PC-9 (cell line): ENCODE results near the gene PTK6. TPM values are rescaled to one million over a fixed set of nuclear protein-coding genes. Genes with fewer than 3 reads are reported as not detected.
A peak's percentile ranks its signal among the peaks of the same experiment; 100 is the strongest.

ENCODE experiments used
- BruUV-seq: library from RNA; stranded (reverse); fragments of 400-500 nt; replicated peaks from 2 replicates; lab custom pipeline; 2021; lab: Mats Ljungman, UMichigan
- CTCF ChIA-PET: fragments of 300-600 bp; sonication (Branson Sonifier 250); formaldehyde crosslinking; loops from one replicate; lab custom pipeline; 2022; ENCODE audit warnings: antibody characterized with exemption; lab: Charles Lee
- POLR2A ChIA-PET: fragments of 300-600 bp; sonication (Branson Sonifier 250); formaldehyde crosslinking; loops from one replicate; lab custom pipeline; 2022; ENCODE audit warnings: antibody characterized with exemption; ENCODE audit not compliant: unreplicated experiment; lab: Charles Lee
- DNase-seq, 2 experiments: peaks; one replicate each; pipeline versions ENCODE4 v3.0.0 to v3.0.0-alpha.2; 2015 to 2022; ENCODE audit warnings: mixed read lengths in 1 of 2
- H2AFZ ChIP-seq: fragments of 200-600 bp; sonication (generic); 2 replicates; pipeline ENCODE4 v1.8.1; 2017; ENCODE audit warnings: antibody characterized with exemption
- H3F3A ChIP-seq: fragments of 200-600 bp; sonication (generic); 2 replicates; pipeline ENCODE4 v1.8.1; 2017; ENCODE audit warnings: antibody characterized with exemption, mild to moderate bottlenecking, low read depth; ENCODE audit not compliant: insufficient read depth
- H3K27ac ChIP-seq: fragments of 200-600 bp; sonication (generic); 2 replicates; pipeline ENCODE4 v1.6.1; 2016; ENCODE audit warnings: mixed run types
- H3K27me3 ChIP-seq: fragments of 200-600 bp; sonication (generic); 2 replicates; pipeline ENCODE4 v1.6.1; 2016; ENCODE audit warnings: low read depth, mixed run types; ENCODE audit not compliant: insufficient read depth
- H3K36me3 ChIP-seq: fragments of 200-600 bp; sonication (generic); 2 replicates; pipeline ENCODE4 v1.6.1; 2016; ENCODE audit warnings: low read depth, mixed run types
- H3K4me1 ChIP-seq: fragments of 200-600 bp; sonication (generic); replicated peaks from 2 replicates; pipeline ENCODE4 v1.6.1; 2016; ENCODE audit warnings: mixed run types; ENCODE audit not compliant: insufficient read depth
- H3K4me2 ChIP-seq: fragments of 200-600 bp; sonication (generic); 2 replicates; pipeline ENCODE4 v1.6.1; 2017; ENCODE audit warnings: mixed run types
- H3K4me3 ChIP-seq: fragments of 200-600 bp; sonication (generic); 2 replicates; pipeline ENCODE4 v1.6.1; 2016; ENCODE audit warnings: mixed run types
- H3K79me2 ChIP-seq: fragments of 200-600 bp; sonication (generic); 2 replicates; pipeline ENCODE4 v1.6.1; 2017; ENCODE audit warnings: low read depth, mixed run types
- H3K9me2 ChIP-seq: fragments of 200-600 bp; sonication (generic); 2 replicates; pipeline ENCODE4 v1.8.1; 2017; ENCODE audit warnings: mild to moderate bottlenecking; ENCODE audit not compliant: insufficient read depth
- H3K9me3 ChIP-seq: fragments of 200-600 bp; sonication (generic); 2 replicates; pipeline ENCODE4 v1.8.1; 2016; ENCODE audit warnings: low read depth; ENCODE audit not compliant: insufficient read depth
- H4K20me1 ChIP-seq: fragments of 200-600 bp; sonication (generic); 2 replicates; pipeline ENCODE4 v1.8.1; 2017; ENCODE audit not compliant: insufficient read depth
- EZH2 ChIP-seq: fragments of 200-600 bp; sonication (generic); IDR thresholded peaks from 2 replicates; pipeline ENCODE4 v1.8.0; 2017; ENCODE audit warnings: antibody characterized with exemption, low read depth
- intact Hi-C: fragments of 100-400 bp; cut with micrococcal nuclease; formaldehyde crosslinking; loops from one replicate; pipeline ENCODE4 v1.10.0; 2022; ENCODE audit not compliant: unreplicated experiment
- total RNA-seq: library from RNA; stranded (reverse); gene quantifications from 2 replicates; pipeline ENCODE4 v1.2.3, GENCODE V29; 2021
- TF ChIP-seq, protein P1 (sequence below): fragments of 200-600 bp; sonication (generic); conservative IDR thresholded peaks from 2 replicates; pipeline ENCODE4 v1.6.1; 2017; ENCODE audit warnings: mixed run types, antibody characterized with exemption, mild to moderate bottlenecking, moderate library complexity

PTK6 gene
- total RNA-seq, 1 experiment from 2014 or later: 12.9 TPM

DNA sequence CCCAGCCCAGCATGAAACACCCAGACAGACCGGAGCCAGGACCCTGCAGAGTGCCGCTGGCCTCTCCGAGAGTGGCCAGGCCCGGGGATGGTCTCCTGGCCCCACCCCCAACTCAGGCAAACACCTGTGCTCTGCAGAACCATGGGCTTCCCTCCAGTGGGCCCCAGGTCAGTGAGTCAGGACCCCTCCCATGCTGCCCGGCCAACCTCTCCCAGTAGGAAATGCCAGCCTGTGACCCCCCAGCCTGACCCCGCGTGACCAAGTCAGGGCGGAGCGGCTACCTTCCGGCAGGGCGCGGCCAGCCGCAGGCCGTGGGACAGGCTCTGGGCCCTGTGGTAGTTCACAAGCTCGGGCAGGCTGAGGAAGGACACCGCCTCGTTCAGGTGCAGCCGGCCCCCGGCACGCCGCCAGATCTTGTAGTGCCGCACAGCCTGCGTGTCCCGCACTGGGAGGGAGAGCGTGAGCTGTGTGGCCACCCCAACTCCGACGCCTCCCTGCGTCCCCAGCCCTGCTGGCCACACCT lies 3.2 kb downstream of the PTK6 start:
- H3K9me3 ChIP-seq: no peaks in the 10 kb centered on the region
- DNase-seq: peak; percentile 67 to 90
- CTCF ChIA-PET: no interaction called here
- intact Hi-C loops: no loop called here
- no TSS peak for BruUV-seq
- POLR2A ChIA-PET: interaction anchor here (0.6 to 0.8 kb wide), 5 partner anchors 8 to 307 kb away, joined by 3 to 23 read pairs (median 4); no protein-coding TSS in a partner anchor
- H3K4me2 ChIP-seq: peak overlapping the region; percentile 59
- H2AFZ ChIP-seq: no peak overlapping the region
- H3K9me2 ChIP-seq: no peaks in the 10 kb centered on the region
- peak overlapping the region; percentile 32; the same call in 1 of the 2 replicates for H3K27ac ChIP-seq
- H3K4me1 ChIP-seq: peaks cover 32% of the 10 kb centered on the region
- H3K27me3 ChIP-seq: no peaks in the 10 kb centered on the region
- peaks cover 6% of the 10 kb centered on the region; the same call in 1 of the 2 replicates for H3K79me2 ChIP-seq
- no peaks in the 10 kb centered on the region for H4K20me1 ChIP-seq
- H3F3A ChIP-seq: peaks cover 28% of the 10 kb centered on the region; the same call in 1 of the 2 replicates
- no peak for TF ChIP-seq EZH2
- TF ChIP-seq, protein P1, sequence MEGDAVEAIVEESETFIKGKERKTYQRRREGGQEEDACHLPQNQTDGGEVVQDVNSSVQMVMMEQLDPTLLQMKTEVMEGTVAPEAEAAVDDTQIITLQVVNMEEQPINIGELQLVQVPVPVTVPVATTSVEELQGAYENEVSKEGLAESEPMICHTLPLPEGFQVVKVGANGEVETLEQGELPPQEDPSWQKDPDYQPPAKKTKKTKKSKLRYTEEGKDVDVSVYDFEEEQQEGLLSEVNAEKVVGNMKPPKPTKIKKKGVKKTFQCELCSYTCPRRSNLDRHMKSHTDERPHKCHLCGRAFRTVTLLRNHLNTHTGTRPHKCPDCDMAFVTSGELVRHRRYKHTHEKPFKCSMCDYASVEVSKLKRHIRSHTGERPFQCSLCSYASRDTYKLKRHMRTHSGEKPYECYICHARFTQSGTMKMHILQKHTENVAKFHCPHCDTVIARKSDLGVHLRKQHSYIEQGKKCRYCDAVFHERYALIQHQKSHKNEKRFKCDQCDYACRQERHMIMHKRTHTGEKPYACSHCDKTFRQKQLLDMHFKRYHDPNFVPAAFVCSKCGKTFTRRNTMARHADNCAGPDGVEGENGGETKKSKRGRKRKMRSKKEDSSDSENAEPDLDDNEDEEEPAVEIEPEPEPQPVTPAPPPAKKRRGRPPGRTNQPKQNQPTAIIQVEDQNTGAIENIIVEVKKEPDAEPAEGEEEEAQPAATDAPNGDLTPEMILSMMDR: no peak
- no peak overlapping the region for H3K4me3 ChIP-seq
- no peaks in the 10 kb centered on the region for H3K36me3 ChIP-seq

- Histone ChIP-seq H3F3A (peaks cover 33% of the 10 kb centered on the region; the same call in 1 of the 2 replicates), H3K27me3 (no peaks in the 10 kb centered on the region), H3K4me2 (no peak overlapping the region), H3K79me2 (peaks cover 6% of the 10 kb centered on the region; the same call in 1 of the 2 replicates), H3K4me3 (no peak overlapping the region), H4K20me1 (no peaks in the 10 kb centered on the region), H3K36me3 (no peaks in the 10 kb centered on the region), H3K27ac (no peak overlapping the region), H3K4me1 (peaks cover 30% of the 10 kb centered on the region), H3K9me3 (no peaks in the 10 kb centered on the region), H2AFZ (no peak overlapping the region), H3K9me2 (no peaks in the 10 kb centered on the region)
- no peak for TF ChIP-seq EZH2
- TF ChIP-seq, protein P1: no peak
- DNase-seq: no peak
- intact Hi-C loops: no loop called here
- CTCF ChIA-PET: interaction anchor here (0.6 kb wide), 1 partner anchor 13 kb away, joined by 9 read pairs; no protein-coding TSS in a partner anchor
- POLR2A ChIA-PET: interaction anchor here (0.7 kb wide), 1 partner anchor 519 kb away, joined by 8 read pairs; no protein-coding TSS in a partner anchor
- no TSS peak for BruUV-seq
These were observed 3.8 kb downstream of the PTK6 start for GRCh38 chr20:63533388-63533787.

DNA sequence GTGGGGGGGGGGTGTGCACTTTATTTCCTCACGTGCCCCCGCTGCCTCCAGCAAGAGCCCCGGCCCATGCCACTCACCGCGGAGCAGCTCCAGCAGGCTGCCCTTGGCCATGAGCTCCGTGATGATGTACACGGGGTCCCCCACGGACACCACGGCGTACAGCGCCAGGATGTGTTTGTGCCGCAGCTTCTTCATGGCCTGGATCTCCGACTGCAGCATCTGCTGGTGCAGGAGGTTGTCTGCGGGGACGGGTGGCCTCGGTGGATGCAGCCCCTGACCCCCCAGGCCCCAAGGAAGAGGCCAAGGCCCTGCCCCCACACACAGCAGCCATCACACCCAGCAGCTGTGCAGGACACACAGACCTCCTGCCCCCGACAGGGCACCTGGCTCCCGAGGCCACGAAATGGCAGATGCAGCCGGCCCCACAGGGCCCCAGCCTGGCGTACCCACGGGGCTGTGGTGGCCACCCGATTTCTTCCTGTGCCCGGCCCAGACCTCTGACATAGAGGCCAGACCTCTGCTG lies 4.7 kb downstream of the PTK6 start:
- CTCF ChIA-PET: no interaction called here

More for the DNA sequence above, 4.7 kb downstream of the PTK6 start:
- no peak for DNase-seq
- TF ChIP-seq, protein P1: no peak
- TF ChIP-seq EZH2: no peak
- Histone ChIP-seq H3K36me3 (no peaks in the 10 kb centered on the region), H3K9me3 (no peaks in the 10 kb centered on the region), H3K4me2 (no peak overlapping the region), H3K4me3 (no peak overlapping the region), H2AFZ (no peak overlapping the region), H3K27me3 (no peaks in the 10 kb centered on the region), H3K79me2 (peaks cover 6% of the 10 kb centered on the region; the same call in 1 of the 2 replicates), H3K9me2 (no peaks in the 10 kb centered on the region), H3K27ac (no peak overlapping the region), H3K4me1 (peaks cover 30% of the 10 kb centered on the region), H4K20me1 (no peaks in the 10 kb centered on the region), H3F3A (peaks cover 41% of the 10 kb centered on the region; the same call in 1 of the 2 replicates)
- intact Hi-C loops: no loop called here
- BruUV-seq: no TSS peak
- POLR2A ChIA-PET: interaction anchor here (0.7 kb wide), 1 partner anchor 520 kb away, joined by 8 read pairs; no protein-coding TSS in a partner anchor
